Measurements from ENCODE around the gene ADGRD2.

Gene ADGRD2

GRCh38 chr9:124439086-124439485 lies 11.2 kb upstream of the ADGRD2 start:
- FAIRE-seq, result no peak

GRCh38 chr9:124439686-124440243 lies 10.5 kb upstream of the ADGRD2 start:
- FAIRE-seq, result no peak

GRCh38 chr9:124440786-124441185 lies 9.5 kb upstream of the ADGRD2 start:
- no peak for FAIRE-seq

GRCh38 chr9:124441291-124441690 lies 9.0 kb upstream of the ADGRD2 start:
- FAIRE-seq, result no peak

- FAIRE-seq, result no peak
These were observed 7.9 kb upstream of the ADGRD2 start for GRCh38 chr9:124442379-124442778.

GRCh38 chr9:124442826-124443225 lies 7.4 kb upstream of the ADGRD2 start:
- FAIRE-seq, result no peak

- no peak for FAIRE-seq
These were observed 6.6 kb upstream of the ADGRD2 start for GRCh38 chr9:124443625-124444024.

- no peak for FAIRE-seq
These were observed 6.1 kb upstream of the ADGRD2 start for GRCh38 chr9:124444166-124444565.

GRCh38 chr9:124447297-124447661 lies 3.0 kb upstream of the ADGRD2 start:
- FAIRE-seq, result no peak

- FAIRE-seq, result no peak
These were observed 2.2 kb upstream of the ADGRD2 start for GRCh38 chr9:124448019-124448418.

- no peak for FAIRE-seq
These were observed 685 bp upstream of the ADGRD2 start for GRCh38 chr9:124449381-124450151.

GRCh38 chr9:124450931-124451661 lies 845 bp downstream of the ADGRD2 start:
- FAIRE-seq, result no peak

- FAIRE-seq, result no peak
These were observed 2.1 kb downstream of the ADGRD2 start for GRCh38 chr9:124452326-124452725.

GRCh38 chr9:124452841-124453585 lies 2.8 kb downstream of the ADGRD2 start:
- no peak for FAIRE-seq

GRCh38 chr9:124453586-124454191 lies 3.4 kb downstream of the ADGRD2 start:
- FAIRE-seq, result no peak

GRCh38 chr9:124454296-124454695 lies 4.0 kb downstream of the ADGRD2 start:
- FAIRE-seq, result no peak

GRCh38 chr9:124454791-124455443 lies 4.7 kb downstream of the ADGRD2 start:
- FAIRE-seq, result no peak

- FAIRE-seq, result no peak
These were observed 5.6 kb downstream of the ADGRD2 start for GRCh38 chr9:124455820-124456219.

- no peak for FAIRE-seq
These were observed 6.3 kb downstream of the ADGRD2 start for GRCh38 chr9:124456341-124457078.

- FAIRE-seq, result no peak
These were observed 7.0 kb downstream of the ADGRD2 start for GRCh38 chr9:124457079-124457886.
